CD14-positive monocyte (primary cell): ENCODE results near the gene NOG. TPM values are rescaled to one million over a fixed set of nuclear protein-coding genes. Genes with fewer than 3 reads are reported as not detected.

Source experiments
- DNase-seq, 3 donors: peaks; one replicate each; pipeline ENCODE4 v3.0.0-alpha.2; 2011 to 2022
- H2AFZ ChIP-seq: 2 replicates; pipeline ENCODE4 v1.6.0; 2012; ENCODE audit warnings: mild to moderate bottlenecking, low read depth, low read length, inconsistent platforms; ENCODE audit not compliant: insufficient read depth, poor library complexity, severe bottlenecking
- H3K27ac ChIP-seq, 2 donors: 1 replicate in 1 of 2; 2 replicates in 1 of 2; pipeline ENCODE4 v1.5.1; 2012 to 2013; ENCODE audit warnings: low read length in 2 of 2, control low read depth in 1 of 2, inconsistent platforms in 1 of 2, low read depth in 1 of 2, mild to moderate bottlenecking in 1 of 2
- H3K27me3 ChIP-seq, 2 donors: one replicate each; pipeline versions ENCODE4 v1.6.0 to v1.6.1; 2011 to 2013; ENCODE audit warnings: low read length in 2 of 2; ENCODE audit not compliant: control insufficient read depth in 2 of 2, insufficient read depth in 2 of 2
- H3K36me3 ChIP-seq, 2 donors: replicated peaks in 1 of 2; 1 replicate in 1 of 2; 2 replicates in 1 of 2; pipeline versions ENCODE4 v1.5.1 to v1.6.1; 2012 to 2013; ENCODE audit warnings: low read length in 2 of 2, control low read depth in 1 of 2, inconsistent platforms in 1 of 2, mild to moderate bottlenecking in 1 of 2; ENCODE audit not compliant: insufficient read depth in 2 of 2, control insufficient read depth in 1 of 2
- H3K4me1 ChIP-seq, 2 donors: 1 replicate in 1 of 2; 2 replicates in 1 of 2; pipeline versions ENCODE4 v1.5.1 to v1.6.1; 2012 to 2013; ENCODE audit warnings: low read length in 2 of 2, control low read depth in 1 of 2, inconsistent platforms in 1 of 2, mild to moderate bottlenecking in 1 of 2, moderate library complexity in 1 of 2; ENCODE audit not compliant: insufficient read depth in 2 of 2, control insufficient read depth in 1 of 2
- H3K4me2 ChIP-seq: replicated peaks from 2 replicates; pipeline ENCODE3; 2012; ENCODE audit warnings: low read length, moderate library complexity, mild to moderate bottlenecking; ENCODE audit not compliant: poor library complexity, severe bottlenecking; ENCODE audit errors: extremely low read depth
- H3K4me3 ChIP-seq, 3 experiments: fragments of 200-600 bp in 1 of 3; sonication (generic) in 1 of 3; replicated peaks in 1 of 3; 1 replicate in 2 of 3; 2 replicates in 1 of 3; pipeline ENCODE4 v1.5.1; 2011 to 2013; ENCODE audit warnings: low read length in 3 of 3, mild to moderate bottlenecking in 3 of 3, control low read depth in 2 of 3, low read depth in 2 of 3, inconsistent platforms in 1 of 3, moderate library complexity in 1 of 3
- H3K79me2 ChIP-seq: 2 replicates; pipeline ENCODE4 v1.6.0; 2012; ENCODE audit warnings: mild to moderate bottlenecking, control low read depth, inconsistent platforms, low read length, moderate library complexity; ENCODE audit not compliant: insufficient read depth
- H3K9ac ChIP-seq: 2 replicates; pipeline ENCODE4 v1.6.0; 2017; ENCODE audit warnings: low read length, mild to moderate bottlenecking; ENCODE audit not compliant: insufficient read depth, poor library complexity, severe bottlenecking
- H3K9me3 ChIP-seq, 2 donors: replicated peaks in 1 of 2; 1 replicate in 1 of 2; 2 replicates in 1 of 2; pipeline versions ENCODE4 v1.5.1 to v1.6.1; 2012 to 2013; ENCODE audit warnings: low read length in 2 of 2, control low read depth in 1 of 2; ENCODE audit not compliant: control insufficient read depth in 1 of 2, insufficient read depth in 1 of 2
- H4K20me1 ChIP-seq: 2 replicates; pipeline ENCODE4 v1.6.0; 2012; ENCODE audit warnings: mild to moderate bottlenecking, low read length, control low read depth, moderate library complexity; ENCODE audit not compliant: insufficient read depth
- H3K27ac Mint-ChIP-seq, 7 donors: one replicate each; pipeline ENCODE4 v1.8.0; 2020; ENCODE audit warnings: mild to moderate bottlenecking in 7 of 7, mixed read lengths in 7 of 7, moderate library complexity in 6 of 7, inconsistent platforms in 2 of 7
- H3K27me3 Mint-ChIP-seq, 3 donors: one replicate each; pipeline ENCODE4 v1.8.0; 2021 to 2022; ENCODE audit warnings: low read depth in 3 of 3, mild to moderate bottlenecking in 3 of 3, mixed read lengths in 3 of 3, moderate library complexity in 3 of 3, inconsistent platforms in 1 of 3
- H3K36me3 Mint-ChIP-seq, 2 donors: one replicate each; pipeline ENCODE4 v1.8.0; 2020; ENCODE audit warnings: mixed read lengths in 2 of 2, inconsistent platforms in 1 of 2, mild to moderate bottlenecking in 1 of 2
- H3K4me1 Mint-ChIP-seq: one replicate; pipeline ENCODE4 v1.8.0; 2020; ENCODE audit warnings: mild to moderate bottlenecking, mixed read lengths
- H3K4me3 Mint-ChIP-seq, 2 donors: one replicate each; pipeline ENCODE4 v1.8.0; 2020; ENCODE audit warnings: mild to moderate bottlenecking in 2 of 2, mixed read lengths in 2 of 2, moderate library complexity in 1 of 2
- H3K9me3 Mint-ChIP-seq, 7 donors: one replicate each; pipeline ENCODE4 v1.8.0; 2020 to 2022; ENCODE audit warnings: mixed read lengths in 7 of 7, mild to moderate bottlenecking in 6 of 7, moderate library complexity in 6 of 7, inconsistent platforms in 2 of 7
- WGBS: methylation state at CpG from one replicate; pipeline ENCODE4 v1.1.5; 2013; ENCODE audit warnings: missing lambda C conversion rate; ENCODE audit not compliant: insufficient coverage; 5-methylcytosine and 5-hydroxymethylcytosine counted together
- intact Hi-C, 2 donors: fragments of 100-400 bp; cut with micrococcal nuclease; formaldehyde crosslinking; loops; one replicate each; pipeline versions ENCODE4 v1.15.0 to v1.15.1; 2023
- polyA plus RNA-seq, 3 donors: library from polyadenylated mRNA; depleted of rRNA in 1 of 3; unstranded in 2 of 3; stranded (reverse) in 1 of 3; fragments of 300-500 nt in 2 of 3; fragments of >200 nt in 1 of 3; fragmentation: Illumina TruSeq in 2 of 3; gene quantifications; 1 replicate in 2 of 3; 2 replicates in 1 of 3; pipeline ENCODE4 v1.2.3, GENCODE V29; 2012 to 2021
- TF ChIP-seq, protein P1 (sequence below): fragments of 200-600 bp; IDR thresholded peaks from one replicate; pipeline ENCODE4 v1.8.0; 2022; ENCODE audit warnings: antibody characterized with exemption, mild to moderate bottlenecking

NOG gene
- polyA plus RNA-seq, 3 donors: 0.11 to 0.27 TPM; not detected in 1

GRCh38 chr17:56600256-56600655, 6.8 kb downstream of the NOG start:
- Histone ChIP-seq H3K27ac (no peak overlapping the region), H2AFZ (no peak overlapping the region), H3K4me2 (no peak overlapping the region), H3K9ac (no peak overlapping the region), H3K4me3 (no peak overlapping the region), H4K20me1 (no peaks in the 10 kb centered on the region), H3K79me2 (no peaks in the 10 kb centered on the region), H3K9me3 (peaks cover 0 to 8% of the 10 kb centered on the region in 2 donors), H3K36me3 (no peaks in the 10 kb centered on the region), H3K4me1 (peaks cover 38 to 60% of the 10 kb centered on the region in 2 donors), H3K27me3 (peaks cover 28 to 36% of the 10 kb centered on the region in 2 donors)
- DNase-seq: peak in 1 of 3 donors; percentile 14
- peaks cover 5% of the 10 kb centered on the region in 2 donors for H3K36me3 Mint-ChIP-seq
- H3K9me3 Mint-ChIP-seq: peaks cover 2 to 12% (median 6%) of the 10 kb centered on the region in 7 donors
- H3K4me3 Mint-ChIP-seq: no peak overlapping the region
- H3K27ac Mint-ChIP-seq: no peak overlapping the region
- TF ChIP-seq, protein P1, sequence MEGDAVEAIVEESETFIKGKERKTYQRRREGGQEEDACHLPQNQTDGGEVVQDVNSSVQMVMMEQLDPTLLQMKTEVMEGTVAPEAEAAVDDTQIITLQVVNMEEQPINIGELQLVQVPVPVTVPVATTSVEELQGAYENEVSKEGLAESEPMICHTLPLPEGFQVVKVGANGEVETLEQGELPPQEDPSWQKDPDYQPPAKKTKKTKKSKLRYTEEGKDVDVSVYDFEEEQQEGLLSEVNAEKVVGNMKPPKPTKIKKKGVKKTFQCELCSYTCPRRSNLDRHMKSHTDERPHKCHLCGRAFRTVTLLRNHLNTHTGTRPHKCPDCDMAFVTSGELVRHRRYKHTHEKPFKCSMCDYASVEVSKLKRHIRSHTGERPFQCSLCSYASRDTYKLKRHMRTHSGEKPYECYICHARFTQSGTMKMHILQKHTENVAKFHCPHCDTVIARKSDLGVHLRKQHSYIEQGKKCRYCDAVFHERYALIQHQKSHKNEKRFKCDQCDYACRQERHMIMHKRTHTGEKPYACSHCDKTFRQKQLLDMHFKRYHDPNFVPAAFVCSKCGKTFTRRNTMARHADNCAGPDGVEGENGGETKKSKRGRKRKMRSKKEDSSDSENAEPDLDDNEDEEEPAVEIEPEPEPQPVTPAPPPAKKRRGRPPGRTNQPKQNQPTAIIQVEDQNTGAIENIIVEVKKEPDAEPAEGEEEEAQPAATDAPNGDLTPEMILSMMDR: no peak
- 100% methylated on average over 1 of the region's 1 CpG for WGBS
- peaks cover 73% of the 10 kb centered on the region for H3K4me1 Mint-ChIP-seq
- peaks cover 35 to 37% (median 36%) of the 10 kb centered on the region in 3 donors for H3K27me3 Mint-ChIP-seq
- intact Hi-C loops: no loop called here

DNA sequence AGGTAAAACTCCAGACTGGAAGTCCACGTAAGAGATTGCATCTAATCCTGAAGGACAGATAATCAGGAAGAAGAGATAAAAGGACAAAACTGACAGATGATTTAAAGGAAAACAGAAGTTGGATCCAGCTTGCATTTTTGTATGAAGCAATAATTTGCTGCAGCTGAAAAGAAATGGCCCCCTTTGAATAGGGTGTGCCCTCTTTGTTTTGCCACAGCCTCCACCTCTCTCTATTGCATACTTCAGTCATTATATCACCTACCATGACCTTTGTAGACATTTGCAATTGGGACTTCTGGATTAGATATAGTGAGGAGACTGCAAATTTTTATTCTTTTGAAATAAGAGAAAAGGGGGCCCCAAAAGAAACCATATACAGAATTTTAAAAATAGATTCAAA, 8.1 kb downstream of the NOG start:
- intact Hi-C loops: no loop called here
- Mint-ChIP-seq H3K9me3 (peaks cover 0 to 8% (median 3%) of the 10 kb centered on the region in 7 donors), H3K27me3 (peaks cover 21 to 27% (median 24%) of the 10 kb centered on the region in 3 donors), H3K4me1 (peaks cover 67% of the 10 kb centered on the region), H3K27ac (no peak overlapping the region), H3K4me3 (no peak overlapping the region), H3K36me3 (peaks cover 5% of the 10 kb centered on the region in 2 donors)
- Histone ChIP-seq H3K27me3 (peaks cover 16 to 23% of the 10 kb centered on the region in 2 donors), H3K4me3 (no peak overlapping the region), H2AFZ (no peak overlapping the region), H3K4me2 (no peak overlapping the region), H3K79me2 (no peaks in the 10 kb centered on the region), H3K36me3 (no peaks in the 10 kb centered on the region), H3K9me3 (no peaks in the 10 kb centered on the region), H3K9ac (no peak overlapping the region), H4K20me1 (no peaks in the 10 kb centered on the region), H3K27ac (no peak overlapping the region), H3K4me1 (peaks cover 29 to 51% of the 10 kb centered on the region in 2 donors)
- no peak for DNase-seq
- no CpG with 5 or more reads among the region's 1 CpG for WGBS
- TF ChIP-seq, protein P1: no peak
